KG1 (cell line): ENCODE measurements around the gene PGM5.
"Not testable (repeated sequence)": the region's sequence is repeated elsewhere in the genome, so short reads cannot be mapped to it uniquely, and the experiment has no call there.

ENCODE experiments used
- DNase-seq: peaks from one replicate; lab custom pipeline; 2025; lab: John Stamatoyannopoulos, UW

The PGM5 gene

DNA sequence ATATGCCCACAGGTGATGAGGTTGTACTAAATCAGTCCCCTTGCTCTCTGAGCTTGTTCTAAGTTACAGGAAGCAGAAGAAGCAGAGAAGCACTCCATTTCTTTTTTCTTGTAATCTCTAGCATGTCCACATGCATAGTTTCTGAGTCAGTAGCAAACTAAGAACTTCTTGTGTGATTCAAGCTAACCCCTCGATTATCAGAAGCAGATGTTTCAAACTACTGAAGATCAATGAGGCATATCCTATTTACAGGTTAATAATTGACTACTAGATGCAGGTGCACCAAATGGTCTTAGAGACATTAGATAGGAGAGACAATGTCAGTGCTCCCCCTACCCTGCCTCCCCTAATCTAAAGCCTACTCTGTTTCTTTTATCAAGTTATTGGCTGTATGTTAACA lies 21.3 kb downstream of the PGM5 start:
- DNase-seq = not testable (repeated sequence)

DNA sequence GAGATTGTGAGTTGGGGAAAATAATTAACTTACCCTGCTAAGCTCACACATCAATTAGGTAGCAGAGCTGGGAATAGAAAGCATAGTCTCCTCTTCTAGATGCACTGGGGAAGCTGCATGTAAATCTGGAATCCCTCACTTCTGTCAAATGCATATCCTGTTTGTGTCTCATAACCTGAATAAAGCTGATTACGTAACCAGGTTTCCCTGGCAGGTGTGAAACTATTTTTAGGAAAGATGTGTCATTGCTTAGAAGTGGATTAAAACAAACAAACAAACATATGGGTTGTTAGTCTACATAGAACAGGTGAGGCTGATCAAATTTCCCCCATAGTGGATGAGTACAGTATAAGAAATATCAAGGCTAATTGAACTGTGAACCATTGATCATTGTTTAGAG lies 27.5 kb downstream of the PGM5 start:
- DNase-seq = not testable (repeated sequence)

DNA sequence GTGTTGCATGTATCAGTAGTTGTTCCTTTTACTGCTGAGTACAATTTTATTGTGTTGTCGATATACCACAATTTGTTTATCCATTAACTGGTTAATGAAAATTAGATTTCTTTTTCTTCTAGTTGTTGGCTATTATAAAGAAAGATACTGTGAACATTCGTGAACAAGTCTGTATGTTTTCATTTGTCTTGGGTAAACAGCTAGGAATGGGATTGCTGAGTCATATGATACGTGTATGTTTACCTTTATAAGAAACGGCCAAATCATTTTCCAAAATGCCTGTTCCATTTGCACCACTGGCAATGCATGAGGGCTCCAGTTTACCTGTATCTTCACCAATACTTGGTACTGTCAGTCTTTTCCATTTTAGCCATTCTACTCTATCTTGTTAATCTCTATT lies 33.1 kb downstream of the PGM5 start:
- DNase-seq = not testable (repeated sequence)

DNA sequence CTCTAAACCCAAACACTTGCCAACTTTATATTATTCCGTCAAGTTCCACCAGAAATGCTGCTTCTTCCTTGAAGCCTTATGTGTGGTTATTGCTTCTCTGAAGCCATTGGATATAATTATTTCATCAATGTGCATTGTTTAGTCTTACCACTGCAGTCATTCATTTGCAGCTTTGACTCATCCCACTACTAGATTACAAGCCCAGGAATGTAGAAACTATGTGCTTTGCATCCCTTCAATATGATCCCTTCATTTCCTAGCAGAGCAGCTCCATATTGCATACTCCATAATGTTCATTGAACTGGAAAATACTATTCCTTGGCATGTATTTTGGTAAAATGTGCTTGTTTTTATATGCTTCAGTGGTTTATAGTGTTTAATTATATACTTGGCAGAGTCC lies 34.3 kb downstream of the PGM5 start:
- DNase-seq = not testable (repeated sequence)

DNA sequence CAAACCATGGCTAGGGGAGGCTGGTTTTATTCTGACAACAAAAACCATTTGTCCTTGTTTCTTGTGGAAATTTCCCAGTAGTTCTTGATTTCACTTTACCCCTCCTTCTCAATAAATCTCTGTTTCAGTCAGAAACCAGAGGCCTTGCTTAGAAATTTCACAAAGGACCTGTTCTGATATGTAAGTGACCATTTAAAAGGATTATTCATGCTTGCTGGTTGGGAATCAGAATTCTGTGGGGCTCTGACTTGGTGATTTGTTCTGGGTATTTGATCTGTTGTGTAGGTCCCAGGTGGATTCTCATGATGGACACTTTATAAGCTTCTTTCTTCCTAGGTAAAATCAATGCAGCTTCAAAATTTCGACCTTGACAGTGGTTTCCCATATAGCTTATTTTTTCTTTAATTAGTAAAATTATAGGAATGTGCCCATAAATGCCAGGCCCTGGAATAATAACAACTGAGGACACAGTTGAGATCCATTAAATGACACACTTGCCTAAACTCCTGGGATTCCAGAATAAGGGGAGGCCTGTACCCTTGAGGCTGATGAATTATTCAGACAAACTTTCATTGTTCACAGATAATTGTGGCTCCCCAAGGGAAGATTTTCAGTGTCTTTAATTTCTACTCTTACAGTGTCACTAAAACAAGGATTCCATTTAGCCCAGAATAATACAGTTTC lies 40.1 kb downstream of the PGM5 start:
- DNase-seq = not testable (repeated sequence)

DNA sequence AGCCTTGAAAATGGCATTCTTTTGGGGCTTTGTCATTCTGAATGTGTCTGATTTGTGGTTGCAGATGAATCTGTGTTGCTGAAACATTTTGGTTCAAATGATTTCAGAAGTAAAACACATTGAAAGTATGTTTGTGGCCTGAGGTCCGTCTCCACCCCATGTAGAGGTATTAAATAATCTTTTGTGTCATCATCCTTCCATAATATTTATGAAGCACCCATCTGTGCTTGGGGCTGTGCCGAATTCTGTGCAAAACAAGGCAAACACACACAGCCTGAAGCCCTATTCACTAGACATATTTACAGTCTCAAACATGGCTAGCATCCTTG lies 40.6 kb downstream of the PGM5 start:
- not testable (repeated sequence) for DNase-seq

DNA sequence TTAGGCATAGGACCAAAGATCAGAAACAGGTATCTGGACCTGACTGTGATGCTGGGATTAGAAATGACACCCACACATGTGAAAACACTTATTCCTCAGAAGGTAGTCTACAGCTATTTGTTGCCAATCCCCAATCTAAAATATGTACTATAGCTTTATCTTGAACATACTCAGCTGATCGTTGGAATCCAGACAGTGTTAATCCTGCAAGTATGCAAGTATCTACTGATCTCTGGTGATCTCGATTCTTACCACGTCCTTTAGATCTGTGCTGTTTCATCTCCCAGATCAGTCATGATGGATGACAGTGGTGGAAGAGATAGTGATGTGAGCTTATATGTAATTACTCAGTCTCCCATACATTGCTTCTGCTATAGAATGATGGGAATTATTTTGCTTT lies 41.4 kb downstream of the PGM5 start:
- DNase-seq = not testable (repeated sequence)

DNA sequence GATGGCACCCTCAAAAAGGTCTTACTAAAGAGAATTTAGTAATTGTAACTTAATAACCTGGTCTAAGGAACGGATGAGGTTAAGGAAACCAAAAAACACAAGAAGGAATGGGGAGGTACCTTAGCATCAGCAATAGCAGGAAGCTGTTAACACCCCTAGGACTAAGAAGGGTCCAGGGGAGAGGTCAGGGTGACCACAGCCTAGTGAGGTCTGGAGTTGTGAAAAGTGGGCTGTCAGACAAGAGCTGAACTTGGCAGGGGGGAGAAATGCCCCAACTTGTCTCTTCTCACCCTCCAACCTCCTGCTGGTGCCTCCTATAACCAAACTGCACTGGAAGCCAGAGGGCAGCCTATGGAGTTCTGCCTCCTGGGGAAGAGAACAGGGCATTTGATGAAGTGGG lies 41.9 kb downstream of the PGM5 start:
- not testable (repeated sequence) for DNase-seq

DNA sequence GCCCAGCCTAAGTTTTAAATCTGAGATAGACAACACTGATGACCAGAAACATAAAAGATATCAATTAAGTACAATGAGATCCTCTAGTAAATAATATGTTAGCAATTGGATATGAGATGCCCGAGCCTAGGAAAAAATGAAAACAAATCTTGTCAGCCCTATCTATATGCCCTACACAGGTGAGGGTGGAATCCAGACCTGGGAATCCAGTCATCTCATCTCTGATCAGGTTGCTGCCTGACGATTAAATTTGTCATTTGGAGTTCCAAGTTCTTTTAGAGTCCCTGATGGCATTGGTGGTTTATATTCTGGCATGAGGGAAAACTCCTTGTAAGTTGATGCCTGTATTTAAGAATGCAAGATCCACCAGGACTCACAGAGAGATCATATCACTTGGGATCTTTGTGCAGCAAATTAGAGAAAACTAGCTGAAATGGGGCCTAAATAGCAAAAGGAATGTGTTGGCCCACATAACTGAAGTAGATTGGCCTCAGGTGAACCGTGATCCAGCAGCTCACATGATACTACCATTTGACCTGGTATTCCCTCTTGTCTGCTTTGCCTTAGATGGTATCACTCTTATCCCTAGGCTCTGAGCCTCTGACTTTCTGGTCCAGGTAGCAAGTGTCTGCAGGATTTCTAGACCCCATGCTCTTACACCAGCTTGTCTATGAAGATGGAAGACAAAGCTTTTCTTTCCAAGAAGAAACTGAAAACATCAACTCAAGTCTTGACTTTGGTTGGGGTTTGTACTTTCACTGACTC lies 48.2 kb downstream of the PGM5 start:
- DNase-seq = not testable (repeated sequence)

DNA sequence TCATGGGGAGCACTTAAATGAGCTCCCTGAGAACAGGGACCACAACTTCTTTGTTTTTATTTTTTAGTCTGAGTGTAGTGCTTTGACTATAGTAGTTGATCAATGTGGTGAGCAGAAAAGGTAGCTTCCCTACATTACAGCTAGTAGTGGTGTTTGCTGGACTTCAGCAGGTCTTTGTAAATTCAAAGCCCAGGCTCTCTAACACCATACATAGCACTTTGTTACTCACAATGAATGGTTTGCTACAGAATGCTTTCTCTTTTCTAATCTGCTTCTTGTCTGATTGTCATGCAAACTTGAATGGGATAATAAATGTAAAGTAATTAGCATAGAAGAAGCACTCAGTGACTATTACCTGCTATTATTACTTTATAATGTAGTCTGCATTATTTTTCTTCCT lies 55.5 kb downstream of the PGM5 start:
- not testable (repeated sequence) for DNase-seq

DNA sequence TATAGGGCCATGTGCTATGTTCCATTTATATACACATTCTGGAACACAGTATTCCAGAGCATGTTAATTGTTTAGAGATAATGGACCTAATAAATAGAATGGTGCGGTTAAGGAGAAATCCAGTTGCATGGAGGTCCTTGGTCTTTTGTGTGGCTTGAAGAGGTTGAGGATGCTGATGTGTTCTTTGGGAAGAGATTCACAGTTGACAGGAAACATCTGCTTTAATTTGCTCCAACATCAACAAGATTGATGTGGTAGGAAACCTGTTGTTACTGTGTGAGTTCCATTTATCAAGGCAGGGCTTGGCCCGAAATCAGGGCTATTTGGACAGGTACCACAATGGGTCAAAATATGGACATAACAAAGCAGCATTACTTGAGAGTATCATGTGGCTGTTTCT lies 56.3 kb downstream of the PGM5 start:
- not testable (repeated sequence) for DNase-seq

DNA sequence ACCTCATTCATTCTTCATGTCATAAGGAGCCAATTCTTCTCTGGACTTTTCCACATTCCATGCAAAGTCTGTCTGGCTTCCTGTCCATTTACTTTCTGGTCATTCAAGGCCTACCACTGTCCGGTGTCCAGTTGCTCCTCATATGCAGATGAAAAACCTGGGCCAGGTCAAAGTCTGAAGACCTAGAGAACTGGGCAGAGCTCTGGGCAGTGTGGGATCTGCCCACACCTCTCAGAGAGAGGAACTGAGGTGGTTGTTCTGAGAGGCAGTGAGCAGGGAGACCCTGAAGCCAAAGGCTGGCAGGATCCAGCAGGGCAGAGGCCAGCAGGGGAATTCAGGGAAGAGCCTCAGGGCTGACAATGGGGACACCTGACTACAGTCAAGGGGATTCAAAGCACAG lies 58.7 kb downstream of the PGM5 start:
- not testable (repeated sequence) for DNase-seq

DNA sequence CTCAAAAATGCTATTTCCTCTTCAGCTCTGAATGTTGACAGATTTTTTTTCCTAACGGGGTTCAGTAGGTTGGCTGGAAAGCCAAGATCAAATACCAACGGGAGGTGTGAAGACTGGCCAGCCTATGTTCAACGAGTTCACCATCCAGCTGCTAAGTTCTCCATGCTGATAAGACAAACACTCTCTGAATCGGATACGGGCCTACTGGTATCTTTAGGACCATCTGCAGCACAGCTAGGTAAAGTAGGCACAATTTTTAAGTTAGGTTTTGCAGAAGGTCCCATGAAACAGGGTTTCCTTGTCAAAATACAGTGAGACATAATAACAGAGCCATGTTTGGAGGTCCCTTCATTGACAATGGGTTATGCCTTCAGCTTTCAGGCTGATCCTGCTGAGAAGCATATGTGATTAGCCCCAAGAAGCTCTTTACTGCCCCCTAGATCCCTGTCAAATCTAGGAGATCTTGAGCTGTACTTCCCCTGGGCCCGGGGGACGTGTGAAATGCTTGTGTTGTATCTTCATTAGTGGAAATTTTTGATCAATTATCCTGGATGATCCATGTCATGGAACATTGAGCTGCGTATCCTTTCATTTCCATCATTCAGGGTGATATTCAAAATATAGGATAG lies 60.6 kb downstream of the PGM5 start:
- DNase-seq = peak; percentile 6

DNA sequence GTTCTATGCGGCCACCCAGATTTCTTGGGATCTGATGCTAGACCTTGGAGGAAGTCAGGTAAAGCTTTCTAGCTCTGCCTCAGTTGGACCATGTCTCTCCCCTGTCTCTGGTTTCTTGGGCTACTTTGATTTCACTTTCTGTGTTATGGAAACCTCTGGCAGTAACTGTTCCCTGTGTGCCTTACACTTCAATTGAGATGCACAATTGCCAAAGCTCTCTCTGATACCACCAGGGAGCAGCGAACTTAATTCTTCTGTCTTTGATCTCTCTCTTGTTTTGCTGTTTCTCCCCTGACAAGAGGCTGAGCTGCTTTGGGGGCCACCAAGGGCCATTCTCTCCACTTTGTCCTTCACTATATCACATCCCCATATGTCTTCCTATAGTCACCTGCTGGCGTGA lies 61.4 kb downstream of the PGM5 start:
- DNase-seq = no peak

DNA sequence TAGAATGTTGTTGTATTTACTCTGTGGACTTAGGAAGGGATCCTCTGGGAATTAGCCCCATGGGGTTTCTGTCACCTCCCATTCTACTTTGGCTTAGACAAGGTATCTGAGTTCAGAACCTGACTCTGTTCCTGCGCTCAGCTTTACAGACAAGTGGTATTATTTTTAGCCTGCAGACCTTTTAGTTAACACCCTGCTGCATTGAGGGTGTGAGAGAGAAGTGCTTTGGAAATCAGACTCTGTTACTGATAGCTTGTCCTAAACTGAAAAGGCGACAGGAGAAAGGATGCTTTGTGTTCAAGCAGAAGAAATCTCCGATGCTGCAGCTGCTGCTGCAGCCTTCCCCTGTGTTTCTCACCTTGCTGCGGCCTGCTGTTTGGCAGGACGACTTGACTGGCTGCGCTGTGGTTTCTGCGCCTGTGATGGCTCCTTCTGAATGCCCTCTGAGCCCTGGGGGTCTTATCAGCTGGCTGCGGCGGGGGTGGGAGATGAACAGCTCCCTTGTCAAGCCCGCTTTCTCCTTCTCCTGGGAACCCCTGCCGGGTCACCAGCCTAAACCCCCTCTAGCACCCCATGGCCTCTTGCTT lies 61.9 kb downstream of the PGM5 start:
- DNase-seq = no peak

DNA sequence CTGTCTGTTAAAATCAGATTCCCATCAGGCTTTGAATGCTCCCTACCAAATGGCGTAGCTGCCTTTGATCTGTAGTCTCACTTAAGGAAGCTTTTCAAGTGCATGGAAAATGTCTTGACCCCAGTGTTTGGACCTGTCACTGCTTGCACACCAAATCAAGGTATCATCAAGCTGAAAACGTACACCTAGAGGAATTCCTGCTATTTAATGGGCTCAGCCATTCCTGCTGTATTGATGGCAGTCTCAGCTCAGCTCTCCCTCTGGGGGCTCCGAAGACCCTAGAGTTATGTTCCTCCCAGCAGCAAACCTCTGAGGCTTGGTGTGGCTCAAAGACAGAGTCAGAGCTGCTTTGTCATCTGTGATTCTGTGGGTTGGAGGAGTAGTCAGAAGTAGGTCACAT lies 63.5 kb downstream of the PGM5 start:
- no peak for DNase-seq

DNA sequence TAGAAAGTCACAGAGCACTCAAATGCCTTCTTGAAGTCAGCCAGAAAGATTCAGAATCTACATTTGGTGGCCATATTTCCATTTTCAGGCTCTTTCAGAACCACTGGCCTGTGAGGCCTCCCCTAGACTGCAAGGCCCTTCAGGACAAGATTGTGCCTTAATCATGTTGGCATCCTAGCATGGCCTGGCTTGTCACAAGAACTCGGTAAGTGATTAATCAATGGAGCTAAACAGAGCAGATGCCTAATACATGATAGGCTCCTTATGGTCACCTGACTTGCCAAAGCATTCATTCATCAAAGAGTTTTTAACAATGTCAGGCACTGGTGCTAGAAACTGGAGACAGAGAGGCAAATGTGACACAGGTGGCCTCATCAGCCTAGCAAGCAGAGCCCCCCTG lies 70.3 kb downstream of the PGM5 start:
- no peak for DNase-seq

DNA sequence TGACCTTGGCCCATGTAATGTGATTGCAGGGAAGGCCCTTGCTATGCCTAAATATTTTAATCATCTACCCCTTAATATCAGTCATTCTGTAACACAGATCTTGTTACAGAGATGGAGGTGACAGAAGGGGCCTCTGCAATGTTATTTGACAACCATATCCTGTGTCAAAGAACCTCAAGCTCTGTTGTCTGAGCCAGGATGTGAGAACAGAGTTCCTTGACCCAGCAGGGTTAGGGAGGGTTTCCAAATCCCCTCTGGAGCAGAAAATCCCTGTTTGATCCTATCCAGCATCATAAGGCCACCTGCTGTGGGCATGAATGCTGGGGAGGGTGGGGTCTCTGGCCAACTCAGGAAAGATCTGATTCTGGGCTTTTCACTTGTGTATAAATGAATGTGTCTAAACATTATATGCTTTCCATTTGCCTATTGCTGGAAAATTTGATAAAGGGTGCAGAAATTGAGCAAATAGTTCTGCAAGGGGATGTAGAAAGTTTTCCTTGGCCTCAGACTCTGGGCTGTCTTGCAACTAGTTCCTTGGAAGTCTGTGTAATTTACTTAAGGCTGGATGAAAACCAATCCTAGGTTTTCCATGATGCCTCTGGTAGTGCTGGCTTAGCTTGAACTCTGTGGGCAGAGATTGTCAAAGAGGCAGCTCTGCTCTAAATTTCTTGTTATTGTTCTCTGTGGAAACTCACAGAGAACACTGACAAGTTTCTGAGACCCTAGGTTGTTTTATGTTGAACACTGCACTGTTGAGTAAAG lies 71.0 kb downstream of the PGM5 start:
- DNase-seq = no peak

DNA sequence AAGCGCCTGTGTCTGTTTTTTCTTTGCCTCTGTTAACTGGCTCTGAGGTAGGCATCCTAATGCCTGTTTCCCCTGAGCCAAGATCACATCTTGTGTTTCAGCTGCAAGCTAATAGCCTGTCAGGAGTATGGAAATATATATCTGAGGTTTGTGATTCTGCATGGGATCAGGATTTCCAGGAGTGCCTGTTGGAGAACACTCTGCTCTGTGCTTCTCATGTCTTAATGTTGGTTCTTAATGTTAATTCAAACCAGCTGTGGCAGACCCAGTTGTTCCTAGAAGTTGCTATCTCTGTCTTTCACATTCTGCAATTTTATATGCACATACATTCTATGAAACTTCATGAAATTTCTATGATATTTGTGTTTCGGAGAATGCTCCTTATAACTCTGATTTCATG lies 72.1 kb downstream of the PGM5 start:
- DNase-seq = no peak

DNA sequence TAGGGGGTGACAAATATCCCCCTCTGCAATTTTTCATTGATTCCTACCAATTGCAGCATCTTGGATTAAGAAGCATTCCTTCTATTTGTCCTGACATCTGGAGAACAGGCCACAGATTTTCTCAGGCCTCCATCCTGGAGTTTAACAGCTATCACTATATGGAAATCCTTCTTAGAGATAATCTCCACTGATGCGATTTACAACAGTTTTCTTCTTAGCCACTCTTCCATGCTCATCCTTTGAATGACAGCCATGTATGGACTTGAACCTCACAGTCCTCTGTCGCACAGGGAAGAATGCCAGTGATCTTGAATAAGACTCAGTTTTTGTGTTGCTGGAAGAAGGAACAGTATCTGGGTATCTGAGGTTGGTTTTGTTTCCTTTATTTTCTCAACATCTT lies 73.2 kb downstream of the PGM5 start:
- DNase-seq = no peak

DNA sequence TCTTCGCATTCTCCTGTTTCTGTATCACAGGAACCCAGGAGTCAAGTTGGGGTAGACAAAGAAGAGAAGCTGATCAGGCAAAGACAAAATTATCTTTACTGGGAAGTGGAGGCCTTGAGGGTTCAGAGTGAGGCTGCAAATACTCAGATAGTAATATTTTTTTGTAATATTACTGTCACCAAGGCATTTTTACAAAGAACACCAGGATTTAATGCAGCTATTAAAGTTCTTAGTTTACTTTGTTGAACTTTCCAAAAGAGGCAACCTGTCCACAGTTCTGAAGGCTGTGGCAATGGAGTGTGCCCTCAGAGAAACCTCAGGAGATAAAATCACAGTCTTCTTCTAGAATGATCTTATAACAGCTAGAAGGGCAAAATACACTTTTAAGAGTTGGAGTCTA lies 74.9 kb downstream of the PGM5 start:
- DNase-seq = no peak

DNA sequence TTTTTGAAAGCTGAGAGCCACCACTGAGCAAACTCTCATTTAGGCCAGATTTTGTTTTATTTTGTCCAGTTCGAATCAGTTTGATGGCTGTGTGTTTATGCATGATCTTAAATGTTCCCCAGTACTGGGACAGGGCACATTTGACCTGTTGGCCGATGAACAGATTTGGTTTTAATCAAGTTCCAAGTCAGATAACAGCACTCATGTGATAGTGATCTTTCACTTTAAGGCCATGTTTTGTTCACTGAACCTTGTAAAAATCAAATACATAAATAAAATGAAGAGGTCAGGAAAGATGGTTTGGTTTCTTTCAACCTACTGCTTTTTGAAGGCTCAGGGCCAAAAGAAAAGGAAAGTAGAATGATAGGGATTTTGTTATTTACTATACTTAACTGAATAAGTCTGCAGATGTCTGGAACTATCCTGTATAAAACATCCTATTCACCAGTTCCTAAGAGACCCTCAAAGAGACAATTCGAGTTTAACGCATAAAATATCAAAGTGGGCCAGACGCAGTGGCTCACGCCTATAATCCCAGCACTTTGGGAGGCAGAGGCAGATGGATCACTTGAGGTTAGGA lies 77.2 kb downstream of the PGM5 start:
- DNase-seq = no peak
